Endothelial cell (in vitro differentiated cells): ENCODE results near the gene PANK3. TPM values are rescaled to one million over a fixed set of nuclear protein-coding genes. Genes with fewer than 3 reads are reported as not detected.
"Not testable (repeated sequence)": the region's sequence is repeated elsewhere in the genome, so short reads cannot be mapped to it uniquely, and the experiment has no call there.

Experiments
- DNase-seq: peaks from one replicate; pipeline ENCODE4 v3.0.0; 2021; ENCODE audit warnings: low spot score
- H3K27ac Mint-ChIP-seq: one replicate; pipeline ENCODE4 v1.8.0; 2021; ENCODE audit warnings: mixed read lengths, inconsistent platforms; ENCODE audit not compliant: unreplicated experiment
- H3K27me3 Mint-ChIP-seq: one replicate; pipeline ENCODE4 v1.8.0; 2021; ENCODE audit warnings: mild to moderate bottlenecking, moderate library complexity, mixed read lengths, inconsistent platforms; ENCODE audit not compliant: unreplicated experiment
- H3K36me3 Mint-ChIP-seq: one replicate; pipeline ENCODE4 v1.8.0; 2021; ENCODE audit warnings: mild to moderate bottlenecking, low read depth, mixed read lengths, inconsistent platforms; ENCODE audit not compliant: unreplicated experiment
- H3K4me1 Mint-ChIP-seq: one replicate; pipeline ENCODE4 v1.8.0; 2021; ENCODE audit warnings: mild to moderate bottlenecking, mixed read lengths, inconsistent platforms; ENCODE audit not compliant: unreplicated experiment
- H3K4me3 Mint-ChIP-seq: one replicate; pipeline ENCODE4 v1.8.0; 2021; ENCODE audit warnings: mild to moderate bottlenecking, mixed read lengths, inconsistent platforms; ENCODE audit not compliant: unreplicated experiment
- H3K9me3 Mint-ChIP-seq: one replicate; pipeline ENCODE4 v1.8.0; 2021; ENCODE audit warnings: mixed read lengths, inconsistent platforms; ENCODE audit not compliant: unreplicated experiment
- CTCF ChIP-seq: fragments of 200-600 bp; sonication (generic); IDR thresholded peaks from one replicate; pipeline ENCODE4 v1.5.0; 2021; ENCODE audit warnings: antibody characterized with exemption; ENCODE audit not compliant: unreplicated experiment
- total RNA-seq: library from RNA; stranded (reverse); fragmentation: NEBNext Ultra II Directional; extraction: Animal tissue kit (Norgen Biotek cat#: 25700); gene quantifications from one replicate; pipeline ENCODE4 v1.2.1, GENCODE V29; 2021; ENCODE audit not compliant: unreplicated experiment

PANK3 gene
- total RNA-seq, 1 donor from 2014 or later: 103 TPM

GRCh38 chr5:168580227-168580508, 1.0 kb upstream of the PANK3 start:
- Mint-ChIP-seq H3K9me3 (no peaks in the 10 kb centered on the region), H3K4me3 (peak overlapping the region; percentile 82), H3K36me3 (no peaks in the 10 kb centered on the region), H3K4me1 (peaks cover 25% of the 10 kb centered on the region), H3K27me3 (peaks cover 7% of the 10 kb centered on the region), H3K27ac (peak overlapping the region; percentile 93)
- TF ChIP-seq CTCF: no peak
- no peak for DNase-seq

GRCh38 chr5:168579488-168580226, 489 bp upstream of the PANK3 start:
- H3K27ac Mint-ChIP-seq: peak overlapping the region; percentile 93
- no peaks in the 10 kb centered on the region for H3K9me3 Mint-ChIP-seq
- H3K27me3 Mint-ChIP-seq: peaks cover 7% of the 10 kb centered on the region
- H3K4me1 Mint-ChIP-seq: peaks cover 25% of the 10 kb centered on the region
- no peak for TF ChIP-seq CTCF
- no peaks in the 10 kb centered on the region for H3K36me3 Mint-ChIP-seq
- peak overlapping the region; percentile 83 for H3K4me3 Mint-ChIP-seq
- DNase-seq: peak; percentile 98

GRCh38 chr5:168578006-168578405, 1.2 kb downstream of the PANK3 start:
- H3K4me1 Mint-ChIP-seq: peaks cover 25% of the 10 kb centered on the region
- H3K9me3 Mint-ChIP-seq: no peaks in the 10 kb centered on the region
- peak overlapping the region; percentile 99 for H3K4me3 Mint-ChIP-seq
- peak overlapping the region; percentile 94 for H3K27ac Mint-ChIP-seq
- no peak for DNase-seq
- no peaks in the 10 kb centered on the region for H3K36me3 Mint-ChIP-seq
- H3K27me3 Mint-ChIP-seq: peaks cover 5% of the 10 kb centered on the region
- no peak for TF ChIP-seq CTCF

- peaks cover 7% of the 10 kb centered on the region for H3K27me3 Mint-ChIP-seq
- peaks cover 5% of the 10 kb centered on the region for H3K36me3 Mint-ChIP-seq
- no peaks in the 10 kb centered on the region for H3K9me3 Mint-ChIP-seq
- TF ChIP-seq CTCF: no peak
- DNase-seq: no peak
- peak overlapping the region; percentile 10 for H3K4me3 Mint-ChIP-seq
- H3K4me1 Mint-ChIP-seq: peaks cover 32% of the 10 kb centered on the region
- H3K27ac Mint-ChIP-seq: no peak overlapping the region
Measured at GRCh38 chr5:168575391-168576372, 3.5 kb downstream of the PANK3 start.

- H3K27ac Mint-ChIP-seq, H3K4me3 Mint-ChIP-seq, H3K36me3 Mint-ChIP-seq: not testable (repeated sequence)
Measured at GRCh38 chr5:168574156-168574555, 5.0 kb downstream of the PANK3 start.

GRCh38 chr5:168573663-168574062, 5.5 kb downstream of the PANK3 start:
- H3K27me3 Mint-ChIP-seq, DNase-seq, H3K4me3 Mint-ChIP-seq, H3K36me3 Mint-ChIP-seq, H3K9me3 Mint-ChIP-seq, H3K27ac Mint-ChIP-seq: not testable (repeated sequence)
- H3K4me1 Mint-ChIP-seq: peaks cover 28% of the 10 kb centered on the region

More at GRCh38 chr5:168574156-168574555, 5.0 kb downstream of the PANK3 start:
- not testable (repeated sequence) for H3K27me3 Mint-ChIP-seq, H3K9me3 Mint-ChIP-seq, DNase-seq
- peaks cover 28% of the 10 kb centered on the region for H3K4me1 Mint-ChIP-seq
